HepG2 (cell line): Measurements from ENCODE around the gene ATE1. TPM values are rescaled to one million over a fixed set of nuclear protein-coding genes. Genes with fewer than 3 reads are reported as not detected.

ENCODE experiments used
- ATAC-seq: fragments of 200-7000 bp; cut with Tn5 transposase; 3 replicates; pipeline ENCODE4 v1.9.1; 2020; ENCODE audit warnings: mild to moderate bottlenecking, moderate library complexity
- BruUV-seq: library from RNA; stranded (reverse); fragments of 400-500 nt; replicated peaks from 2 replicates; lab custom pipeline; 2021; lab: Mats Ljungman, UMichigan
- CTCF ChIA-PET: fragments of 300-600 bp; formaldehyde crosslinking; extraction: SDS; loops from one replicate; lab custom pipeline; 2021; ENCODE audit warnings: low total read pairs, inconsistent platforms, low intra/inter-chr PET ratio; lab: Yijun Ruan, JAX
- POLR2A ChIA-PET: fragments of 350-600 bp; sonication (Branson Sonifier 250); formaldehyde crosslinking; loops from one replicate; lab custom pipeline; 2020; ENCODE audit warnings: antibody characterized with exemption, inconsistent platforms; lab: Yijun Ruan, JAX
- DNase-seq: peaks from one replicate; pipeline ENCODE4 v3.0.0-alpha.2; 2015; ENCODE audit warnings: low spot score
- FAIRE-seq: peaks from 3 replicates; lab custom pipeline; 2011; peaks lifted over from hg19 to GRCh38; lab: Jason Lieb, UNC
- H2AFZ ChIP-seq: one replicate; pipeline ENCODE4 v1.6.1; 2011; ENCODE audit warnings: low read length, inconsistent platforms
- H3K27ac ChIP-seq: fragments of 300-600 bp; 3 replicates; pipeline ENCODE4 v1.8.0; 2011; ENCODE audit warnings: mixed run types, mild to moderate bottlenecking, mixed read lengths, low read length, inconsistent platforms; ENCODE audit not compliant: insufficient read depth; ENCODE audit errors: extremely low read length
- H3K27me3 ChIP-seq, 2 experiments: fragments of 200-600 bp in 1 of 2; 2 replicates in 1 of 2; 3 replicates in 1 of 2; pipeline versions ENCODE4 v1.6.0 to v1.8.0; 2011; ENCODE audit warnings: low read length in 2 of 2, mild to moderate bottlenecking in 2 of 2, moderate library complexity in 2 of 2, inconsistent platforms in 1 of 2; ENCODE audit not compliant: insufficient read depth in 2 of 2, control insufficient read depth in 1 of 2
- H3K36me3 ChIP-seq, 2 experiments: fragments of 200-600 bp in 1 of 2; replicated peaks in 1 of 2; 2 replicates in 1 of 2; 3 replicates in 1 of 2; pipeline versions ENCODE4 v1.5.1 to v1.8.0; 2011; ENCODE audit warnings: low read length in 2 of 2, inconsistent platforms in 1 of 2; ENCODE audit not compliant: insufficient read depth in 2 of 2, control insufficient read depth in 1 of 2
- H3K4me1 ChIP-seq: 2 replicates; pipeline ENCODE4 v1.5.1; 2012; ENCODE audit warnings: low read length, inconsistent platforms; ENCODE audit not compliant: insufficient read depth
- H3K4me2 ChIP-seq: 2 replicates; pipeline ENCODE4 v1.6.0; 2011; ENCODE audit warnings: low read depth, low read length, inconsistent platforms
- H3K4me3 ChIP-seq, 3 experiments: fragments of 200-600 bp in 1 of 3; sonication (generic), shearing (Covaris generic) in 1 of 3; replicated peaks in 1 of 3; 2 replicates each; pipeline ENCODE4 v1.5.1; 2011 to 2016; ENCODE audit warnings: low read length in 3 of 3, inconsistent platforms in 2 of 3, low read depth in 2 of 3, mild to moderate bottlenecking in 2 of 3, control low read depth in 1 of 3, mixed read lengths in 1 of 3; ENCODE audit not compliant: insufficient read depth in 1 of 3
- H3K79me2 ChIP-seq: one replicate; pipeline ENCODE4 v1.6.1; 2011; ENCODE audit warnings: low read length, inconsistent platforms; ENCODE audit not compliant: insufficient read depth
- H3K9ac ChIP-seq: 2 replicates; pipeline ENCODE4 v1.6.0; 2011; ENCODE audit warnings: mild to moderate bottlenecking, low read depth, low read length, inconsistent platforms; ENCODE audit not compliant: insufficient read depth
- H3K9me3 ChIP-seq: 2 replicates; pipeline ENCODE4 v1.5.1; 2012; ENCODE audit warnings: mild to moderate bottlenecking, low read length
- H4K20me1 ChIP-seq: 2 replicates; pipeline ENCODE4 v1.6.0; 2011; ENCODE audit warnings: inconsistent platforms, mild to moderate bottlenecking, low read length, moderate library complexity; ENCODE audit not compliant: insufficient read depth
- CTCF ChIP-seq: sonication (generic); formaldehyde crosslinking; IDR thresholded peaks from 2 replicates; pipeline ENCODE4 v1.5.0; 2020; ENCODE audit warnings: mild to moderate bottlenecking, missing genetic modification reagents, moderate library complexity
- HNF4A ChIP-seq: sonication (generic); formaldehyde crosslinking; IDR thresholded peaks from 2 replicates; pipeline ENCODE4 v1.4.0; 2020; ENCODE audit warnings: missing genetic modification reagents
- MAFF ChIP-seq: IDR thresholded peaks from 2 replicates; pipeline ENCODE4 v1.6.1; 2011; ENCODE audit warnings: low read depth, low read length, improper control_type of control experiment
- REPIN1 ChIP-seq: sonication (generic); formaldehyde crosslinking; IDR thresholded peaks from 2 replicates; pipeline ENCODE4 v1.8.0; 2022; ENCODE audit warnings: missing genetic modification reagents, low read depth, mild to moderate bottlenecking, borderline replicate concordance
- SOX6 ChIP-seq, 2 experiments: fragments of 450-650 bp in 1 of 2; sonication (generic) in 1 of 2; formaldehyde crosslinking in 1 of 2; IDR thresholded peaks; 2 replicates each; pipeline versions ENCODE4 v1.4.0 to v1.6.1; 2017 to 2020; ENCODE audit warnings: antibody characterized with exemption in 1 of 2, mild to moderate bottlenecking in 1 of 2, missing genetic modification reagents in 1 of 2
- STAG1 ChIP-seq: sonication (generic); formaldehyde crosslinking; IDR thresholded peaks from 2 replicates; pipeline ENCODE4 v1.4.0; 2020; ENCODE audit warnings: missing genetic modification reagents
- ZBTB40 ChIP-seq, 2 experiments: fragments of 450-650 bp in 1 of 2; sonication (generic) in 1 of 2; formaldehyde crosslinking in 1 of 2; IDR thresholded peaks; 2 replicates each; pipeline versions ENCODE4 v1.6.1 to v1.8.0; 2016 to 2022; ENCODE audit warnings: antibody characterized with exemption in 1 of 2, mild to moderate bottlenecking in 1 of 2, missing genetic modification reagents in 1 of 2
- ZNF280D ChIP-seq: sonication (generic); formaldehyde crosslinking; IDR thresholded peaks from 2 replicates; pipeline ENCODE4 v1.5.1; 2020; ENCODE audit warnings: mild to moderate bottlenecking, missing genetic modification reagents
- ZNF788 ChIP-seq: sonication (generic); formaldehyde crosslinking; IDR thresholded peaks from 2 replicates; pipeline ENCODE4 v1.5.0; 2020; ENCODE audit warnings: mild to moderate bottlenecking, missing genetic modification reagents, borderline replicate concordance
- WGBS: methylation state at CpG from one replicate; pipeline ENCODE4 v1.1.6; 2017; ENCODE audit warnings: low lambda C conversion rate; 5-methylcytosine and 5-hydroxymethylcytosine counted together
- in situ Hi-C: cut with HindIII; loops from 2 replicates; pipeline ENCODE4 v1.10.0; 2017; ENCODE audit warnings: low pct_unique_long_range_greater_than_20kb; ENCODE audit not compliant: extremely low pct_ligation_motif_present
- intact Hi-C: fragments of 100-400 bp; cut with micrococcal nuclease; formaldehyde crosslinking; loops from one replicate; pipeline ENCODE4 v1.10.0; 2022; ENCODE audit not compliant: unreplicated experiment
- polyA plus RNA-seq, 8 experiments: library from polyadenylated mRNA; depleted of rRNA in 3 of 8; stranded (reverse) in 7 of 8; unstranded in 1 of 8; fragments of >200 nt; fragmentation: Illumina TruSeq in 4 of 8; extraction: Trizol in 4 of 8; gene quantifications; 2 replicates each; pipeline versions ENCODE4 v1.2.1 to v1.2.3, GENCODE V29; 2011 to 2016; ENCODE audit warnings: low read depth in 4 of 8, missing spikeins in 1 of 8, mixed read lengths in 1 of 8; ENCODE audit not compliant: insufficient read depth in 1 of 8
- total RNA-seq, 5 experiments: library from RNA; depleted of rRNA; stranded (reverse); fragments of >200 nt; fragmentation: Illumina TruSeq; extraction: Trizol; gene quantifications; 2 replicates each; pipeline ENCODE4 v1.2.3, GENCODE V29; 2016; ENCODE audit warnings: low read depth in 1 of 5

The ATE1 gene
- total and polyA plus RNA-seq, 2 of the 13 experiments (the other 11 are each of a cell fraction or from before 2014, with no cell fraction given): 17.5 to 42.2 TPM

- Histone ChIP-seq H3K9ac (no peak overlapping the region), H3K4me1 (no peaks in the 10 kb centered on the region), H3K27me3 (no peaks in the 10 kb centered on the region), H3K9me3 (no peaks in the 10 kb centered on the region), H2AFZ (no peak overlapping the region), H3K4me2 (no peak overlapping the region), H4K20me1 (no peaks in the 10 kb centered on the region), H3K36me3 (peaks cover 6 to 13% of the 10 kb centered on the region in 2 experiments), H3K79me2 (no peaks in the 10 kb centered on the region), H3K27ac (no peak overlapping the region), H3K4me3 (no peak overlapping the region)
- in situ Hi-C loops (no loop called here), intact Hi-C loops (loop anchor here (1.0 kb wide), 2 partner anchors 63 to 76 kb away; no protein-coding TSS in a partner anchor)
- FAIRE-seq (peak; percentile 40), DNase-seq (peak; percentile 44), ATAC-seq (peak; percentile 68; the same call in 2 of the 3 replicates)
- ChIA-PET CTCF (interaction anchor here (2.6 kb wide), 1 partner anchor 63 kb away, joined by 32 read pairs; no protein-coding TSS in a partner anchor), POLR2A (no interaction called here)
- WGBS: 78% methylated on average over 5 of the region's 5 CpGs
- BruUV-seq: no TSS peak
- TF ChIP-seq ZNF280D (CRISPR knock-in tag): no peak
- TF ChIP-seq MAFF: 0 out of 2 replicates have a peak, but pooled peaks have one; percentile 30
- TF ChIP-seq HNF4A: no peak
- TF ChIP-seq STAG1 (CRISPR knock-in tag): peak; percentile 56
- no peak for TF ChIP-seq ZBTB40 (IDR thresholded peaks at IDR 0.05)
- TF ChIP-seq ZBTB40 (CRISPR knock-in tag; IDR thresholded peaks at IDR 0.05): no peak
- no peak for TF ChIP-seq SOX6 (IDR thresholded peaks at IDR 0.05)
- TF ChIP-seq SOX6 (CRISPR knock-in tag; IDR thresholded peaks at IDR 0.05): no peak
- TF ChIP-seq REPIN1 (CRISPR knock-in tag): no peak
- TF ChIP-seq CTCF (CRISPR knock-in tag): peak; percentile 56
- TF ChIP-seq ZNF788: no peak
These were observed 103.8 kb downstream of the ATE1 start for GRCh38 chr10:121823993-121824463.
